Activated CD4-positive, alpha-beta memory T cell treated with anti-CD3 and anti-CD28 coated beads for 36 hours (primary cell): ENCODE measurements around the gene NCEH1. TPM values are rescaled to one million over a fixed set of nuclear protein-coding genes. Genes with fewer than 3 reads are reported as not detected.
A peak's percentile ranks its signal among the peaks of the same experiment; 100 is the strongest.
"Not testable (repeated sequence)": the region's sequence is repeated elsewhere in the genome, so short reads cannot be mapped to it uniquely, and the experiment has no call there.

ENCODE experiments used
- CTCF ChIA-PET: fragments of 350-600 bp; sonication (Branson Sonifier 250); formaldehyde crosslinking; loops from one replicate; lab custom pipeline; 2021; ENCODE audit warnings: antibody characterized with exemption, inconsistent platforms; lab: Charles Lee
- POLR2A ChIA-PET: fragments of 350-600 bp; sonication (Branson Sonifier 250); formaldehyde crosslinking; loops from one replicate; lab custom pipeline; 2021; ENCODE audit warnings: antibody characterized with exemption; lab: Charles Lee
- DNase-seq: peaks from one replicate; pipeline ENCODE4 v3.0.0-alpha.2; 2020
- H3K27ac Mint-ChIP-seq: one replicate; pipeline ENCODE4 v1.8.0; 2021; ENCODE audit warnings: mixed read lengths
- H3K27me3 Mint-ChIP-seq: one replicate; pipeline ENCODE4 v1.8.0; 2021; ENCODE audit warnings: mixed read lengths
- H3K36me3 Mint-ChIP-seq: one replicate; pipeline ENCODE4 v1.8.0; 2021; ENCODE audit warnings: mixed read lengths
- H3K4me1 Mint-ChIP-seq: one replicate; pipeline ENCODE4 v1.8.0; 2021; ENCODE audit warnings: low read depth, mixed read lengths
- H3K4me3 Mint-ChIP-seq: one replicate; pipeline ENCODE4 v1.8.0; 2021; ENCODE audit warnings: mild to moderate bottlenecking, mixed read lengths
- H3K9me3 Mint-ChIP-seq: one replicate; pipeline ENCODE4 v1.8.0; 2021; ENCODE audit warnings: mixed read lengths
- intact Hi-C: fragments of 100-400 bp; cut with micrococcal nuclease; formaldehyde crosslinking; loops from one replicate; pipeline ENCODE4 v1.15.1; 2023
- total RNA-seq, 2 experiments: library from RNA; stranded (reverse); gene quantifications; one replicate each; pipeline ENCODE4 v1.2.3, GENCODE V29; 2021

NCEH1 gene
- total RNA-seq, 2 experiments from 2014 or later = 4.6 to 5.2 TPM

DNA sequence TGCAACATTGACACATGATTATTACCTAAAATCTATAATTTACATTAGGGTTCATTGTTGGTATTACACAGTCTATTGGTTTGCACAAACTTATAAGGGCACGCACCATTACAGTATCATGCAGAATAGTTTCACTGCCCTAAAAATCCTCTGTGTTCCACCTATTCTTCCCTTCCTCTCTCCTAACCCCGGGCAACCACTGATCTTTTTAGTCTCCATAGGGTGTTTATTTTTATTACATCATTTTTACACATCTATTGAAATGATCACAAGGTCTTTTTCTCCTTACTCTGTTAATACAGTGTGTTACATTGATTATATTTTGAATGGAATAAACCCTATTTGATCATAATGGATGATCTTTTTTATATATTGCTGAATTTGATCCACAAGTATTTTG, 24.1 kb upstream of the NCEH1 start:
- no peak overlapping the region for H3K4me3 Mint-ChIP-seq
- no peak for DNase-seq
- no peak overlapping the region for H3K27ac Mint-ChIP-seq
- POLR2A ChIA-PET = no interaction called here
- no peaks in the 10 kb centered on the region for H3K36me3 Mint-ChIP-seq
- H3K4me1 Mint-ChIP-seq = no peaks in the 10 kb centered on the region
- CTCF ChIA-PET = no interaction called here
- H3K27me3 Mint-ChIP-seq = no peaks in the 10 kb centered on the region
- H3K9me3 Mint-ChIP-seq = no peaks in the 10 kb centered on the region
- intact Hi-C loops = no loop called here

GRCh38 chr3:172726380-172726779, 15.5 kb upstream of the NCEH1 start:
- no peak for DNase-seq
- H3K27me3 Mint-ChIP-seq = peaks cover 2% of the 10 kb centered on the region
- H3K4me1 Mint-ChIP-seq = no peaks in the 10 kb centered on the region
- no peak overlapping the region for H3K4me3 Mint-ChIP-seq
- intact Hi-C loops = no loop called here
- H3K9me3 Mint-ChIP-seq = peaks cover 11% of the 10 kb centered on the region
- ChIA-PET POLR2A (no interaction called here), CTCF (interaction anchor here (1.6 kb wide), 1 partner anchor 53 kb away, joined by 3 read pairs; no protein-coding TSS in a partner anchor)
- H3K27ac Mint-ChIP-seq = no peak overlapping the region
- H3K36me3 Mint-ChIP-seq = peaks cover 2% of the 10 kb centered on the region

- H3K27me3 Mint-ChIP-seq, H3K4me3 Mint-ChIP-seq, POLR2A ChIA-PET, H3K36me3 Mint-ChIP-seq, intact Hi-C loops, DNase-seq, CTCF ChIA-PET, H3K27ac Mint-ChIP-seq, H3K4me1 Mint-ChIP-seq: not testable (repeated sequence)
- peaks cover 11% of the 10 kb centered on the region for H3K9me3 Mint-ChIP-seq
These were observed 11.7 kb upstream of the NCEH1 start for GRCh38 chr3:172722536-172723040.

DNA sequence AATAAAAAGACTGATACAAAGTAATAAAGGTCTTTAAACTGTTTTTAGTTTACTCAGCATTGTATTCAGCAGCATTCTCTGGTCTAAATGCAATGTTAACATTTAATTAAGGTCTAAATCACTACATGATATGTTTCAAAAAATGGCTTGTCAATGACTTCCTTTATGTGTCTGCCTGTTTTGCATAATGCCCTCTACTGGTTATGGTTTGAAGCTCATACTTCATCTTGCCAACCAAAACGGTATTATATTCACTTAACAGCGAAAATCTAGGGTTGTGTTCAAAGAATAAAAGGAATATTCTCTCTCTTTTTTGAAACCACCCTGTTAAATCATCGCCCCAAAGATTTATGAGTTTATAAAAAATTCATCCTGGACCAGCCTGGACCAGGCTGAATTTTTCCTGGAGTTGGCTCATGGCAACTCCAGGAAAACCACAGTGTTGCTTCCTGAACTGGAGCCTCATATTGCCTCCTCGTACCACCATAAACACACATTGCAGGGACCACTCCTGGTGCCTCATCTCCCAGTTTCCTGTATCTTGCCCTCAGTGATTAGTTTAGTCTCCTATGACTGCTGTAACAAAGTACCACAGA, 6.7 kb upstream of the NCEH1 start:
- DNase-seq = no peak
- Mint-ChIP-seq H3K36me3 (no peaks in the 10 kb centered on the region), H3K27ac (no peak overlapping the region), H3K9me3 (no peaks in the 10 kb centered on the region), H3K27me3 (no peaks in the 10 kb centered on the region), H3K4me3 (no peak overlapping the region), H3K4me1 (no peaks in the 10 kb centered on the region)
- intact Hi-C loops = no loop called here
- CTCF ChIA-PET = interaction anchor here (0.6 to 1.1 kb wide), 6 partner anchors 26 to 242 kb away, joined by 3 to 7 read pairs (median 4); partner anchors contain the start of gene ECT2
- POLR2A ChIA-PET = no interaction called here

DNA sequence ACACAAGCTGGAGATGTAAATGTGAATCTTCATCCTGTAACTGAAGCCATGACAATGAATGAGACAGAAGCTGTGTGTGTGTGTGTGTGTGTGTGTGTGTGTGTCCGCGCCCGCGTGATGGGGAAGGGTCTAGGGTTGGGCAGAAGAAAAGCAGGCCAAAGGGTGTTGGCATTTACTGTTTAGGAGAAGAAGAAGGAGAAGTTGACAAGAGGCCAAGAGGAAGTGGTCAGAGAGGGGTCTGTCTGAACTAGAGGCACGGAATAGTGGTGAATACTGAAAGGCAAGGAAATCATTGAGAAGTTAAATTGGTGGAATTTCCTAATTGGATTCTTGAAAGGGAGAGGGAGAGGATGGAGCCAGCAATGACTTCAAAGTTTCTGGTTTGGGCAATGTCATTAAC, 5.6 kb upstream of the NCEH1 start:
- no peaks in the 10 kb centered on the region for H3K36me3 Mint-ChIP-seq
- ChIA-PET POLR2A (no interaction called here), CTCF (interaction anchor here (1.0 kb wide), 1 partner anchor 43 kb away, joined by 3 read pairs; no protein-coding TSS in a partner anchor)
- H3K9me3 Mint-ChIP-seq = no peaks in the 10 kb centered on the region
- no peaks in the 10 kb centered on the region for H3K27me3 Mint-ChIP-seq
- no peak overlapping the region for H3K4me3 Mint-ChIP-seq
- intact Hi-C loops = no loop called here
- no peak overlapping the region for H3K27ac Mint-ChIP-seq
- no peaks in the 10 kb centered on the region for H3K4me1 Mint-ChIP-seq
- no peak for DNase-seq

GRCh38 chr3:172713316-172713715, 2.4 kb upstream of the NCEH1 start:
- Mint-ChIP-seq H3K4me1 (peaks cover 17% of the 10 kb centered on the region), H3K27me3 (no peaks in the 10 kb centered on the region), H3K4me3 (no peak overlapping the region), H3K27ac (no peak overlapping the region), H3K36me3 (no peaks in the 10 kb centered on the region), H3K9me3 (no peaks in the 10 kb centered on the region)
- ChIA-PET POLR2A (no interaction called here), CTCF (interaction anchor here (0.6 to 1.1 kb wide), 4 partner anchors 38 to 252 kb away, joined by 3 to 4 read pairs (median 4); no protein-coding TSS in a partner anchor)
- intact Hi-C loops = no loop called here
- no peak for DNase-seq

GRCh38 chr3:172711454-172711795, 558 bp upstream of the NCEH1 start:
- Mint-ChIP-seq H3K9me3 (no peaks in the 10 kb centered on the region), H3K36me3 (no peaks in the 10 kb centered on the region), H3K27ac (no peak overlapping the region), H3K4me3 (peak overlapping the region; percentile 91), H3K4me1 (peaks cover 19% of the 10 kb centered on the region), H3K27me3 (no peaks in the 10 kb centered on the region)
- CTCF ChIA-PET = interaction anchor here (0.7 to 3.6 kb wide), 9 partner anchors 9 to 62 kb away, joined by 3 to 34 read pairs (median 5); partner anchors contain the start of gene ECT2
- POLR2A ChIA-PET = interaction anchor here (1.0 kb wide), 1 partner anchor 21 kb away, joined by 4 read pairs; no protein-coding TSS in a partner anchor
- DNase-seq = no peak
- intact Hi-C loops = loop anchor here (1.0 kb wide), 3 partner anchors 25 to 39 kb away; partner anchors contain the start of gene ECT2

DNA sequence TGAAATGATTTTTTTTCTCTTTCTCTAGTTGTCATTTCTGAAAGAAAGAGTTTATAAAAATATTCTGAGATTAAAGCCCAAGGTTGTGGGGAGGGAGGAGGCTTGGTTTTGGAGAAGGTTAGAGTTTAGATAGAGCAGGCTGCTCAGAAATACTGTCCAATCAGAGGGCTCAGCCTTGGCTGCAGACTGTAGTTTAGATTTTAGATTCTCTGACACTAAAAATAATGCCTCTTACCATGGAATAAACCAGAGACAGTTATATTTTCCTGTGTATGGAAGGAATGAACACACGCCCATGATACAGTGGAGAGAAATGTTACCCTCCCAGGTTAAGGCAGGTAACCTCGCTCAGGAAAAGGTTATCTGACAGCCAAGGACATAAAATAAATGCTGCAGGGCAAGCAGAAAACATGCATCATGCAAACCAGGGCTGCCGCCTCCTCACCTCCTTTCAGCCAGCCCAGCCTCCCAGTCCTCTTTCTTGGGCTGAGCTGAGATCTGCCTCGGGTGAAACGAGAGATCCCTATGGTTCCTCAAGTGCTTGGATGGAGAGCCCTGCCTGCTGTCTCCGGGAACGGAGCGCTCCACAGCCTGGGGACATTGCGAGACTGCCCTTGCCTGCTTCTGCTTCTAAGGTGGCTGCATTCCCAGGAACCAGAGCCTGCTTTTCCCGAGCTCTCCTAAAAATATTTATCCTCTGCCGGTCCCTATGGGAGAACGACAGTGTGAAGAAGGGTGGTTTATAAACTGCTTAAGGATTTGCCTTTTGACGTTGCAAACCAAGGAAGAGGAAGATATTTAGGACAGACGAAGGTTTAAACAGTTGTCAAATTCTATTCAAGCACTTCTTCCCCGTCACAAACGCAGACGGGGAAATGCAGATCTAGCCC, 848 bp downstream of the NCEH1 start:
- H3K36me3 Mint-ChIP-seq = no peaks in the 10 kb centered on the region
- DNase-seq = peak; percentile 21
- H3K4me1 Mint-ChIP-seq = peaks cover 19% of the 10 kb centered on the region
- CTCF ChIA-PET = interaction anchor here (0.7 to 3.6 kb wide), 10 partner anchors 25 to 114 kb away, joined by 3 to 34 read pairs (median 4); partner anchors contain the start of gene ECT2
- H3K27ac Mint-ChIP-seq = no peak overlapping the region
- POLR2A ChIA-PET = interaction anchor here (1.0 kb wide), 1 partner anchor 20 kb away, joined by 4 read pairs; no protein-coding TSS in a partner anchor
- no peaks in the 10 kb centered on the region for H3K9me3 Mint-ChIP-seq
- intact Hi-C loops = no loop called here
- peak overlapping the region; percentile 91 for H3K4me3 Mint-ChIP-seq
- H3K27me3 Mint-ChIP-seq = no peaks in the 10 kb centered on the region

DNA sequence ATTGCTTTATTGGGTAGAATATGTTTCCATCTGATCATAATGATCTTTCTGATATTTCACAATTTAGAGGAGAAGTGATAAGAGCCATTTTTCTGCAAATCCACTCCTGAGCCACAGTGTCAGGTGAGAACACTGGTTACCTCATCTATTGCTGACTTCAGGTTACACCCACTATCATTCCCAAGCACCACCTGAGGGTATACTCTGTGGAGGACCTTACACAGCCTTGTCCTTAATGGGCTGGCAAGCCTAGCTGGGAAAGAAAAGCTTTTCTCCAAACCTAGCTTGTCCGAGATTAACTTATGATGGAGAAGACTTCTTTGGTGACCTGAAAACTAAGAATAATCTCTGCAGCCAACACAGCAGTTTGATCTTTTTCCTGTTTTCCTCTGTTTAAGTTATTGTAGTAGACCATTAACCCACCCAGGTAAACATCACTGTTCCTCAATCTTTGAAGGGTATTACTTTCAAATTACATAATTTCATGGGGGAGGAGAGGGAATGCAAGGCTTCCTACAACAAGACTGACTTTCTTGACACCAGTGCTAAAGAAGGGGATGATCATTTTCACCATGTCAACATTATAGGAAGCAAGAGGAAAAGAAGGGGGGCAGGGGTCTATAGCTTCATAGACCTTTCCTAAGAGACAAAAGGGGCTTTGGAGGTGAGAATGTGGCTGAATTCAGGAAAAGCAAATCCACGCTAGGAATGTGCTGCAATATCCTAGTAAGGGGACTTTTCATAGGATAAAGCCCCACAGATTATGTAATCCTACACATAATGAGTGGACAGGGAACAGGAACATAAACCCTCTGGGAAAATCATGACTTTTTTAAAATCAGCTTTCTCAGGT, 1.7 kb downstream of the NCEH1 start:
- peaks cover 19% of the 10 kb centered on the region for H3K4me1 Mint-ChIP-seq
- no peaks in the 10 kb centered on the region for H3K9me3 Mint-ChIP-seq
- no peaks in the 10 kb centered on the region for H3K36me3 Mint-ChIP-seq
- DNase-seq = no peak
- CTCF ChIA-PET = interaction anchor here (1.3 to 3.6 kb wide), 4 partner anchors 36 to 113 kb away, joined by 4 to 34 read pairs (median 7); partner anchors contain the start of gene ECT2
- peak overlapping the region; percentile 4 for H3K4me3 Mint-ChIP-seq
- intact Hi-C loops = no loop called here
- no peak overlapping the region for H3K27ac Mint-ChIP-seq
- POLR2A ChIA-PET = no interaction called here
- H3K27me3 Mint-ChIP-seq = no peaks in the 10 kb centered on the region

- intact Hi-C loops = no loop called here
- H3K4me1 Mint-ChIP-seq = peaks cover 19% of the 10 kb centered on the region
- no peaks in the 10 kb centered on the region for H3K27me3 Mint-ChIP-seq
- no peaks in the 10 kb centered on the region for H3K9me3 Mint-ChIP-seq
- no peak overlapping the region for H3K27ac Mint-ChIP-seq
- no peak for DNase-seq
- ChIA-PET POLR2A (no interaction called here), CTCF (interaction anchor here (0.8 to 1.5 kb wide), 2 partner anchors 35 to 42 kb away, joined by 3 to 7 read pairs; partner anchors contain the start of gene ECT2)
- H3K4me3 Mint-ChIP-seq = no peak overlapping the region
- no peaks in the 10 kb centered on the region for H3K36me3 Mint-ChIP-seq
These were observed 2.9 kb downstream of the NCEH1 start for GRCh38 chr3:172707967-172708366.

DNA sequence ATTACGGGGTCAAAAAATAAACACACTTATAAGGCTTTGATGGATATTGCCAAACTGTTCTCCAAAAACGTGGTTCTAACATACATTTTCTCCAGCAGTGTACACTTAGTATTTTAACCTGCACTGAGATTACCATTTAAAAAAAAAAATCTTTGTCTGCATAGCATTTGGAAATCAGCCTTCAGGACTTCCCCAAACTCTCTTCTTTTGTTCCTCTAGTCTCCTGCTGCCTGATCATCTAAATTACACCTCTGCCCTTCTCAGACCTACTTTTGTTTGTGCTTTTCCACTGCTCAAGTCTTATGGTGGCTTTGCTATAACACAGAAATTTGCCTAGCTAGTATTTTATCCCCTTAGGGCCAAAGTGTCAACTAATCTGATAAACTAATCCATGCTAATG, 3.8 kb downstream of the NCEH1 start:
- intact Hi-C loops = no loop called here
- Mint-ChIP-seq H3K4me3 (no peak overlapping the region), H3K27me3 (no peaks in the 10 kb centered on the region), H3K36me3 (no peaks in the 10 kb centered on the region), H3K27ac (no peak overlapping the region), H3K4me1 (peaks cover 19% of the 10 kb centered on the region), H3K9me3 (no peaks in the 10 kb centered on the region)
- DNase-seq = no peak
- ChIA-PET CTCF (interaction anchor here (0.7 kb wide), 1 partner anchor 33 kb away, joined by 3 read pairs; no protein-coding TSS in a partner anchor), POLR2A (no interaction called here)
